GM21381 (cell line): ENCODE data around the gene PLPP3.

Source experiments
- ATAC-seq: cut with Tn5 transposase; IDR thresholded peaks from one replicate; pipeline ENCODE4 v1.9.1; 2021; ENCODE audit warnings: mild to moderate bottlenecking, moderate library complexity; ENCODE audit not compliant: unreplicated experiment

PLPP3 gene

DNA sequence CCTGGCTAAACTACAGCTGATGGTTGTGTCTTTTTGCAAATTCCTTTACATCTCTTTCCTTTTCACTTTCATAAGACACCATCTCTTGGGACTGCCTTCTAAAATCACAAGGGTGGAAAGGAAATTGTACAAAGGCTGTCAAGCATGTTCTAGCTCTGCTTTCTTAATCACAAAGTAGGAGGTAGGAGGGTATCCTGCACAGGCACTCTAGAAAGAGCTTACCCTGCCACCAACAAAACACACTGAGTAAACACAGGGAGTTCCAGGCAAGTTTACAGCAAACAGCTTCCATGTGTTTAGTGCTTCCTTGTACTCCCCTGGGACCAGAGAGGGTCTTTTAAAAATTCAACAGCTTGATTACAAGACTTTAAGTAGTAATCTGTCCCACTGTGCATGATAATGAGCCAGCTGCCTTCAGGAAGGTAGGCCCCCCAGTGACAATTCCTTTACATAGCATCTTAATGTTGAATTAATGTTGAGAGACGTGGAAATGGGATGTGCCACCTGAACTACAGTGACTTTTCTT lies 2.4 kb downstream of the PLPP3 start:
- no peak for ATAC-seq

DNA sequence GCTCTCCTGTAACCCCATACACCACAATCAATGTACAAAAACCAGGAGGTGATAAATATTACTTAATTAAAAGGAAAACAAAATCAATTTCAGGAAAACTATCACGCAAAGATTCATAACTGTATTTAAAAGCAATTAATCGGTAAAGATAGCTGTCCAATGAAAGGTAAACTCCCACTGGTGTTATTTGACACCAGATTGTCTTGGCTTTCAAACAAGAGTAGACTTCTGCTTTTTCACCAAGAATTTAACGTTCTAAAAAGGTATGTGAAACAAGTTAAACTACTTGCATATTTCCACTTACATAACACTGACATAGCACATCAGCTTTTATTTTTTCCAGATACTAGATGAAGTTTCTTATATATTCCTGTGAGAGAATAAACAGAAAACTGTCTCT lies 3.5 kb downstream of the PLPP3 start:
- no peak for ATAC-seq

- ATAC-seq = no peak
Observed at GRCh38 chr1:56574794-56575193, 4.6 kb downstream of the PLPP3 start.

- ATAC-seq = no peak
Observed at GRCh38 chr1:56573311-56573710, 6.1 kb downstream of the PLPP3 start.

- no peak for ATAC-seq
Observed at GRCh38 chr1:56572334-56573050, 6.9 kb downstream of the PLPP3 start.

DNA sequence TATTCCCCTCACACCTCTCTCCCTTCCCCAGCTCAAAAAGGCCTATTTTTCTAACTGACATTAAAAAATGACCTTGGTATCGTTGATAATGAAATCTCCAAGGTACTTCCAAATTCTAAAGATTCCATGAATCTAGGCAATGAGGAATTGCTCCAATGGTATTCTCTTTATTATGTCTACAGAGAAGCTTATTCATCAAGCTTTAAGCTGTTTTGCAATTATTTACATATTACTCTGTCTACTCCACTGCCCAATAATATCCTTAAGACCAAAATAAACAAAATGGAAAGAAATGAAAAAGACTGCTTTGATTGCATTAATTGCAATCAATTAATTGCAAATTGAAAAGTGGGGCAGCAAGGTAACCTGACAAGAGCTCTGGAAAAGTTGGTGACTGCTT lies 7.9 kb downstream of the PLPP3 start:
- no peak for ATAC-seq

DNA sequence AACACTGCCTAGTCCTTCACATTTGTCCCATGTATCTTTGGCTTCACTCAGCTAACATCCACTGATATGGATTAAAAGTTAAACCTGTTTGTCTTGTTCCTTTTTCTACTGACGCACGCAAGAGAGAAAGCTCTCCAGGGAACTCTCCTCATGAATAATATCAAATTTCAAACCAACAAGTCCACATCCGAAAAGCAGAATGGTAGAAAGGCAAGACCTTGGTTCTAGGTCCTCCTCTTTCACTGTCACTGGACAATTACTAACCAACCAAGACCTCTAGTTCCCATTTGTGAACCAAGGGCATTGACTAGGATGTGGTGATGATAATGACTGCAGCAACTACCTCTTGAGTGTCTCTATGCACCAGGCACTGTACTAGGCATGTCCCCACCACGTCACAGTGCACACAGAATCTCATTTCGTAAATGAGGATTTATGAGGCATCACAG lies 8.4 kb downstream of the PLPP3 start:
- ATAC-seq = no peak

GRCh38 chr1:56569661-56570060 lies 9.7 kb downstream of the PLPP3 start:
- ATAC-seq = no peak

DNA sequence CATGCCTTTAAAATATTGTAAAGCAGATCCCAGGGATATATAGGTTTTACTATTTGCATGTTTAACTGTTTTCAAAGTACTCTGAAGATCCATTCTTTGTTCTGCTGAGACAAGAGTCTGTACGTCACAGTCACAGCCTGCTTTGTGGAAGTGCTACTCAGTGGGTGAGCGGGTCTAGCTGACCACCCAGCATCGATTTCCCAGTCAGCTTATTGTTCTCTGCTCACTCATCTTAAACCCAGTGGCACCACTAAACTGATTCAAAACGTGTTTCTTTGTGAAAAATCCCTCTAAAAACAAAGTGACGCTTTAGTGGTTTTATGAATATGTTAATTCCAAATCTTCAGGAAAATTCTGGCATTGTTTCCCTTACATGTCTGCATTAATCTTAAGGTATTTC lies 12.4 kb downstream of the PLPP3 start:
- ATAC-seq = no peak

DNA sequence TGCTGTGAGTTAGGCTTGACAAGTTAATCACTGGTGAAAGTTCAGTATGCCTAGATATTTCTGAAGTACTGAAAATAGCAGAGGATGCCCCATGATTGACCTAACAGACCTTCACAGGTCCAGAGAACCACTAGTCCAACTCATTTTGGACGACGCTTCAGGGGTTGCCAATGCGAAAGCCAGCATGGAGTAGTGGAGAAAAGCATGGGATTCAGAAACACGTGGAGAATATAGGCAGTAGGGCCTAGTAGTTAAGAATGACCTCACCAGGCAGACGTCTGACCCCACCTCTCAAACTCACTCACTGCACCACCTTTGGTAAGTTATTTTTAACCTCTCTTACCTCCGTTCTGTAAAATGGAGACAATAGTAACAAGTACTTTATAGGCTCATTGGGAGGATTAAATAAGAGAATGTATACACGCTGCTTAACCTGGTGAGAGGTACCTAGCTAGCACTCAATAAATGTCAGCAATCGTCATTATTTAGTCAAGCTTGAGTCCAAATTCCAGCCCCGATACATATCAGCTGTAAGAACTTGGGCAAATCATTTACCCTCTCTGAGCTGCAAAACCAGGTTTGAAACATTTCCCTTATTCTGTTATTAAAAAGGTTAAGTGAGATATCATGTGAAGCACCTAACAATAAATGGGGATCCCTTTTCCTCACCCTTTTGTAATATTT lies 13.2 kb downstream of the PLPP3 start:
- ATAC-seq = no peak

DNA sequence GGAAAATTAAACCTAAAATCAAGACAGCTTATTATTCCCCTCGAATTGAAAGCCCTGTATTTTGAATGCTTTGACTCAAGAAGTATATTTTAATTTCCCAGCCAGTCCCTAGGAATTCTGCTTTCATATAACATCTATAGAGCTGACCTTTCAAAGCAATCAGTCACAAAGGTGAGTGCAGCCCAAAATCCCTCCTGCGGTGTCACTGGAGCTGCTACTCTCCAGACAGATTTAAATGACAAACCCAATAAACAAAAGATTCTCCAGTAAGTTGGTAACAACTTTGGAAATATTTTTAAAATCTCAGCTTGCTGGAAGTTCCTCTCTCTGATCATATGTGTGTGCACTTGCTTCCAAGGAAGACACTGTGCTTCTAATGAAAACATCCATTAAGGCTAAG lies 14.7 kb downstream of the PLPP3 start:
- ATAC-seq = no peak

DNA sequence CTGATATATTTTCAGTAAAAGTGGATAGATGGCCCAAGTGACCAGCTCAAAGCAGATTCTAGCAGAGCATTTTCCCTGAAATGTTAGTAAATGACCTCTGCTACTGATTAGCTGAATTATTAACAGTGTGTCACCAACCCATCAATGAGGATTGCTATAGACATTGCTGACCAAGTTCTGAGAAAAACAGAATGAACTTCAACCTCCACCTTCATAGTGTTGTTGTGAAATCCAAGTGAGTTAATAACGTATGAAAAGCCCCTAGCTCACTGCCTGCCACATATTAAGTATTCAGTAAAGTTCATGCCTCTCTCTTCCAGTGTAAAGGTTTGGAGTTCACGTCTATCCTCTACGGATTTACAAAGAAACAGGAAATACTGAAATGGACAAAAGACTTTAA lies 15.8 kb downstream of the PLPP3 start:
- no peak for ATAC-seq

- no peak for ATAC-seq
Observed at GRCh38 chr1:56562891-56563452, 16.4 kb downstream of the PLPP3 start.

DNA sequence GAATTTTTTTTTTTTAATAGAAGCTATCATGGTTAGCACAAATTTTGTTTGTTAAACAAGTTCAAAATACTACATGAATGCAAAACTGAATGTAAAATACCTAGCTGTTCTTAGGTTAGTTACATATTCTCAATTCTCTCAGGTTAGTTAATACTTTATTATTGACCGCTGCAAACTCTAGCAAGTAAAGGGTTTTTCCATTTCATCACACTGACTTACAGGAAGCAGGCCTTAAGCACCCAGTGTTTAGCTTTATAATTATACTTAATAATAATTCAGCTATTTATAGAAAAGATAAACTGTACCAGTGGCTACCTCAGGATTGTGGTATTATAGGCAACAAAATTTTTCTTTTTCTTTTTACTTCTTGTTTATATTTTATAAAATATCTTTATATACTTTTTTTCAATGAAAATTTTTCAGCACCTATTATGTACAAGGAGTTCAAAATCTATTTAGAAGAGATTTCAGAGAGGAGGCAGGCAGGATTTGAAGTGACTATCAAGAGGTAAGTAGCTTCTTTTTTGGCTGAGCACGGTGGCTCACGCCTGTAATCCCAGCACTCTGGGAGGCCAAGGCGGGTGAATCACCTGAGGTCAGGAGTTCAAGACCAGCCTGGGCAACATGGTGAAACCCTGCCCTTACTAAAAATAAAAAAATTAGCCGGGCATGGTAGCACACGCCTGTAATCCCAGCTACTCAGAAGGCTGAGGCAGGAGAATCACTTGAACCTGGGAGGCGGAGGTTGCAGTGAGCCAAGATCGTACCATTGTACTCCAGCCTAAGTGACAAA lies 17.9 kb downstream of the PLPP3 start:
- ATAC-seq = no peak

- no peak for ATAC-seq
Observed at GRCh38 chr1:56557746-56558145, 21.6 kb downstream of the PLPP3 start.

DNA sequence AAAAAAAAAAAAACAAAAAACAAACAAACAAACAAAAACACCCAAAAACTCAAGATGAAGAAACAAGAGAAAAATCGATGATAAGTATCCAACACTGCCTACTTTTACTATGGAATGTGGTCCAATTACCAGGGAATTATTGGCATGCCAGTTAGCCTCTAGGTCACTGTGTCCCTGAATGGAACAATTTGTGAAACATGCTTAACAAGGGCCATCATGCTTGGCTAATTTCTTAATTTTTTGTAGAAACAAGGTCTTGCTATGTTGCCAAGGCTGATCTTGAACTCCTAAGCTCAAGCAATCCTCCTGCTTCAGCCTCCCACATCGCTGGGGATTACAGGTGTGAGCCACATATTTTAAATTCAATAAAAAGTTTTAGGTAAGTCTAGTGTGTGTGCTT lies 23.9 kb downstream of the PLPP3 start:
- ATAC-seq = no peak

- no peak for ATAC-seq
Observed at GRCh38 chr1:56553046-56553445, 26.3 kb downstream of the PLPP3 start.

GRCh38 chr1:56552349-56552748 lies 27.0 kb downstream of the PLPP3 start:
- no peak for ATAC-seq

GRCh38 chr1:56551691-56552090 lies 27.7 kb downstream of the PLPP3 start:
- no peak for ATAC-seq

GRCh38 chr1:56550859-56551188 lies 28.5 kb downstream of the PLPP3 start:
- ATAC-seq = no peak

- no peak for ATAC-seq
Observed at GRCh38 chr1:56550138-56550858, 29.1 kb downstream of the PLPP3 start.
